Astrocyte of the cerebellum (primary cell): ENCODE measurements around the gene SLC25A26.
A peak's percentile ranks its signal among the peaks of the same experiment; 100 is the strongest.

Experiments
- DNase-seq: peaks from one replicate; pipeline ENCODE4 v3.0.0-alpha.2; 2011; ENCODE audit warnings: low read depth
- H3K4me3 ChIP-seq: 2 replicates; pipeline ENCODE4 v1.5.1; 2011; ENCODE audit warnings: mild to moderate bottlenecking, low read depth, low read length, moderate library complexity
- in situ Hi-C: cut with HindIII; loops from 2 replicates; pipeline ENCODE4 v1.10.0; 2017; ENCODE audit warnings: low sequenced_read_pairs
- TF ChIP-seq, protein P1 (sequence below): IDR thresholded peaks from 2 replicates; pipeline ENCODE4 v1.5.1; 2012; ENCODE audit warnings: low read length, low read depth, moderate library complexity, mild to moderate bottlenecking; ENCODE audit errors: missing control alignments

Gene SLC25A26

DNA sequence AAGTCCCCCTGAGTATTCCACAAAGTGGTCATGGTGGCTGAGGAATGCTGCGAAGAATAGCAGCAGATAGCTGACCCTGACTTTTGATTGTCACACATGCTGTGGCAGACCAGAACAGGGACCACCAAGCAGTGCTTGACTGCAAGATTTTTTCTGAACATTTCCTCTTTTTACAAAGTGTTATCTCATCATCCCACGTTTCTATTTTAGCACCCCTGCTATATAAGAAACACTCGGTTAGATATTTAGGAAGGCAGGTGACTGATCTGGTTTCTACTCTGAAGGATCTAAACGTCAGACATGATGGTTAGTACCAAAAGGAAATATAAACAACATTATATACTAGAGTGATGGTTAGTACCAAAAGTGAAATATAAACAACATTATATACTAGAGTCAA lies 9.1 kb downstream of the SLC25A26 start:
- TF ChIP-seq, protein P1, sequence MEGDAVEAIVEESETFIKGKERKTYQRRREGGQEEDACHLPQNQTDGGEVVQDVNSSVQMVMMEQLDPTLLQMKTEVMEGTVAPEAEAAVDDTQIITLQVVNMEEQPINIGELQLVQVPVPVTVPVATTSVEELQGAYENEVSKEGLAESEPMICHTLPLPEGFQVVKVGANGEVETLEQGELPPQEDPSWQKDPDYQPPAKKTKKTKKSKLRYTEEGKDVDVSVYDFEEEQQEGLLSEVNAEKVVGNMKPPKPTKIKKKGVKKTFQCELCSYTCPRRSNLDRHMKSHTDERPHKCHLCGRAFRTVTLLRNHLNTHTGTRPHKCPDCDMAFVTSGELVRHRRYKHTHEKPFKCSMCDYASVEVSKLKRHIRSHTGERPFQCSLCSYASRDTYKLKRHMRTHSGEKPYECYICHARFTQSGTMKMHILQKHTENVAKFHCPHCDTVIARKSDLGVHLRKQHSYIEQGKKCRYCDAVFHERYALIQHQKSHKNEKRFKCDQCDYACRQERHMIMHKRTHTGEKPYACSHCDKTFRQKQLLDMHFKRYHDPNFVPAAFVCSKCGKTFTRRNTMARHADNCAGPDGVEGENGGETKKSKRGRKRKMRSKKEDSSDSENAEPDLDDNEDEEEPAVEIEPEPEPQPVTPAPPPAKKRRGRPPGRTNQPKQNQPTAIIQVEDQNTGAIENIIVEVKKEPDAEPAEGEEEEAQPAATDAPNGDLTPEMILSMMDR: no peak
- DNase-seq: no peak
- in situ Hi-C loops: no loop called here
- H3K4me3 ChIP-seq: no peak overlapping the region

DNA sequence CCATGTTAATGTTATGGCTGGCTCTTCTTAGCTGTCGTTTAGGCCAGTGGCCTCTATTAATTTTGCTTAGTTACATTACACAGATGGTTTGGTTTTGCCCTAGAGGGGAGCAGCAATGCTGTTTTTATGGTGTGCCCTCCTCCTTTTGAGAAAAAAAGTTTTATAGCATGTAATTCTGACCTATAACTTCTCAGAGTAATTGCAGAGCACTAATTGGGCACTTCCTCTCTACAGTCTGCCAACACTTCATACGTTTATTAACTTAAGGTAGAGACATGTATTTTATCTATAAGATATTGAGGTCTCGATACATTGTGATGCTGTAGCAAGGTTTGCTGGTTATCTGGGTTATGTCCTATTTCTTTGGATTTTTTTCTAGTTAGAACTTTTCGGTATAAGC lies 12.2 kb downstream of the SLC25A26 start:
- in situ Hi-C loops: no loop called here
- no peak for DNase-seq
- no peak overlapping the region for H3K4me3 ChIP-seq
- TF ChIP-seq, protein P1: no peak

DNA sequence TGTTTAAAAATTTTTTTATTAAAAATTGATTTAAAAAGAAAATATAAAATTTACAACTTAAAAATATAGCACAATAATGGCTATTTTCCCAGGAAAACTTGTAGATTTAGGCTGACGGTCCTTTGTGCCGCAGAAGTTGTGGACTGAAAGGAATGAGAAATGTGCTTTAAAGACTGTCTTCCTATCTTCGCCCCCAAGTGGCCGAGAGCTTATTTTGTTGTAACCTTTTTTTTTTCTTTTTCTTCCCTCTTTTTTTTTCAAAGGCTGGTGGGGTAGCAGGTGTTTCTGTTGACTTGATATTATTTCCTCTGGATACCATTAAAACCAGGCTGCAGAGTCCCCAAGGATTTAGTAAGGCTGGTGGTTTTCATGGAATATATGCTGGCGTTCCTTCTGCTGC lies 15.5 kb downstream of the SLC25A26 start:
- TF ChIP-seq, protein P1: peak; percentile 33
- in situ Hi-C loops: no loop called here

DNA sequence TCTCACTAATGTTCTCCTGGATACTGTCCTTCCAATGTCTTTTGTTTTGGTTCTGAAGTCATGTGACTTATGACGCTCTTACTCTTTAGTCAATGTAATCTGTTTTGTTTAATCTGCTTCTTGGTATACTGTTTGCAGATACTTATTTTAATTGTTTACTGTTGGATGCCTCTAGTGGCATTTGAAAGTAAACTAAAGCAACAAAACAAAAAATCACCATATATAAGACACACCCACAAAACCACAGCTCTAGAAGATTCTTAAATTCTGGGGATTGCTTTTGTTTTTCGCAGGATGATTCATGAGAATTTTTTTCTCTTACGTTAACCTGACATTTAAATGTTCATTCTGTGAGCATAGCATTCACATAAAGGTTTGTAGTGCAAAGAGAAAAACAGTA lies 16.8 kb downstream of the SLC25A26 start:
- no peak overlapping the region for H3K4me3 ChIP-seq
- in situ Hi-C loops: no loop called here
- no peak for DNase-seq
- TF ChIP-seq, protein P1: no peak

More for the DNA sequence above, 15.5 kb downstream of the SLC25A26 start:
- no peak overlapping the region for H3K4me3 ChIP-seq
- DNase-seq: no peak

DNA sequence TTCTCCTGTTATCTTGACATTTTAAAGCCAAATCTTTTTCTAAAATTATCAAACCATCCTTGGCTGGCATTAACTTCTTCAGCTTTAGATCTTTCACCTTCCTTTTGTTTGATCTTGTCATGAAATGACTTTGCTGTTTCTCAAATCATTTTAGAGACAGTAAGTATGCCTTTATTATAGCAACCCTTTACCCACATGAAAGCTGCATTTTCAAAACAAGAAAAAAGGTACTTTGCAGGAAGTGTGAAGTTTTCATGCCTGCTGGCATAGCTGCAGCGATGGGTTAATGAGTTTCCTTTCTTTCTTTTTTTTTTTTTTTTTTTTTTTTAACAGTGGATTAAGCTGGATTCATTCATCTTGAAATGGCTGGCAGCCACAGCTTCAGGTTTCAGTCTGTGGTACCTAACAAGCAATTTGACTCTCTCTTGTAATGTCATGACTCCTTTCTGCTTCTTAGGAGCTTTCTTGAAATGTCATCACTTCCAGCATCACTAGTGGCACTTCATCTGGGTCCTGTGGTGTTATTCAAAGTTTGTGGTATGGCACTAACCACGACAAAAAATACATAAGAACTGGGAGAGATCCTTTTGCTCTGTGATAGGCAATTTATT lies 18.8 kb downstream of the SLC25A26 start:
- in situ Hi-C loops: no loop called here
- no peak for DNase-seq
- TF ChIP-seq, protein P1: no peak
- H3K4me3 ChIP-seq: no peak overlapping the region

DNA sequence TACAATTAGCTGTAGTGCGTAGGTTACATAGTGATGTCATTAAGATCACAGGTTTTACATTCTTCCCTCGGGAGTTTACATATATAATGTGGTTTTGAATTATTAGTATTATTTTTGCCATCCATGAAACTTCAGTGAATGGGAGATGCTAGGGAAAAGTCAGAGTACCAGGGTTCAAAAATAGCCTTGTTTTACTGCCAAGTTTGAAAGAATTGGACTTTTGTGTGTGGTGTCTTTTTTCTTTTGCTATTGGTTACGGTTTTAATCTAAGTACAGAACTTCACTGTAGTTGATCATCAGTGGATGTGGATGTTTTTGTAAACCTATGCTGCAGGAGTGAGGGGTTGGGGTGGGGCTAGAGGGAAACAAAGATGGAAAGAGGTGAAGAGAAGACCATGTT lies 20.7 kb downstream of the SLC25A26 start:
- in situ Hi-C loops: no loop called here
- DNase-seq: no peak
- H3K4me3 ChIP-seq: no peak overlapping the region
- TF ChIP-seq, protein P1: no peak
